ENCODE data around the gene DESI2. TPM values are rescaled to one million over a fixed set of nuclear protein-coding genes. Genes with fewer than 3 reads are reported as not detected.
"Not testable (repeated sequence)": the region's sequence is repeated elsewhere in the genome, so short reads cannot be mapped to it uniquely, and the experiment has no call there.

DESI2 gene
- total and polyA plus RNA-seq, 2 donors from 2014 or later: 11.9 to 23.5 TPM

DNA sequence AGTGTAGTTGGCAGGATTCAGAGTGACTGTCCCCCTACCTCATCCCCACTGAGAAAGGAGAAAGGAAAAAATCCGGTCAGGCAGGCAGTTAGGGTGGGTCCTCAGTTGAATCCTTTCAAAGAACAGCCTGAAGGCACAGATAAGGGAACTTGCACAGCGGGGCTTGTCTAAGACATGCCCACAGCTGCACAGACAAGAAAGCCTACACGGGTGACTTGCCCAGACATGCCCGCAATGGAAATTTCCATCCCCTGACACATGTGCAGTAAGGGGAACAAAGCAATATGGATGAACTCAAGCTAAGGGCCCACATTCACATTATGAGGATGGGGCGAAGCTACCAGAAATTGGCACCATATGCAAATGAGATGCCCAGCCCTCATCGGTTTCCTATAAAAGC lies 82.5 kb downstream of the DESI2 start:
- Histone ChIP-seq H3K27ac (ENCODE audit: low read depth in 2 of 2, low read length in 2 of 2) (no peak overlapping the region), H3K36me3 (ENCODE audit: control insufficient read depth in 2 of 3, insufficient read depth in 3 of 3, low read length in 3 of 3) (no peaks in the 10 kb centered on the region), H3K9me3 (ENCODE audit: control insufficient read depth in 2 of 3, insufficient read depth in 1 of 3, low read length in 3 of 3) (no peaks in the 10 kb centered on the region), H3K4me3 (ENCODE audit: low read length in 3 of 3) (no peak overlapping the region), H3K9ac (ENCODE audit: low read length in 3 of 3) (no peak overlapping the region), H3K27me3 (ENCODE audit: control insufficient read depth, insufficient read depth, low read length) (no peaks in the 10 kb centered on the region), H3K4me1 (ENCODE audit: control insufficient read depth in 2 of 3, insufficient read depth in 2 of 3, low read depth in 1 of 3, low read length in 3 of 3) (peaks cover 0 to 2% (median 0%) of the 10 kb centered on the region in 3 donors)
- TF ChIP-seq, protein P1, sequence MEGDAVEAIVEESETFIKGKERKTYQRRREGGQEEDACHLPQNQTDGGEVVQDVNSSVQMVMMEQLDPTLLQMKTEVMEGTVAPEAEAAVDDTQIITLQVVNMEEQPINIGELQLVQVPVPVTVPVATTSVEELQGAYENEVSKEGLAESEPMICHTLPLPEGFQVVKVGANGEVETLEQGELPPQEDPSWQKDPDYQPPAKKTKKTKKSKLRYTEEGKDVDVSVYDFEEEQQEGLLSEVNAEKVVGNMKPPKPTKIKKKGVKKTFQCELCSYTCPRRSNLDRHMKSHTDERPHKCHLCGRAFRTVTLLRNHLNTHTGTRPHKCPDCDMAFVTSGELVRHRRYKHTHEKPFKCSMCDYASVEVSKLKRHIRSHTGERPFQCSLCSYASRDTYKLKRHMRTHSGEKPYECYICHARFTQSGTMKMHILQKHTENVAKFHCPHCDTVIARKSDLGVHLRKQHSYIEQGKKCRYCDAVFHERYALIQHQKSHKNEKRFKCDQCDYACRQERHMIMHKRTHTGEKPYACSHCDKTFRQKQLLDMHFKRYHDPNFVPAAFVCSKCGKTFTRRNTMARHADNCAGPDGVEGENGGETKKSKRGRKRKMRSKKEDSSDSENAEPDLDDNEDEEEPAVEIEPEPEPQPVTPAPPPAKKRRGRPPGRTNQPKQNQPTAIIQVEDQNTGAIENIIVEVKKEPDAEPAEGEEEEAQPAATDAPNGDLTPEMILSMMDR (IDR thresholded peaks at IDR 0.05; ENCODE audit: borderline replicate concordance, extremely low read depth, insufficient read depth): no peak
- no peak for FAIRE-seq
- intact Hi-C loops (cut with DNase I): no loop called here
- DNase-seq: no peak

DNA sequence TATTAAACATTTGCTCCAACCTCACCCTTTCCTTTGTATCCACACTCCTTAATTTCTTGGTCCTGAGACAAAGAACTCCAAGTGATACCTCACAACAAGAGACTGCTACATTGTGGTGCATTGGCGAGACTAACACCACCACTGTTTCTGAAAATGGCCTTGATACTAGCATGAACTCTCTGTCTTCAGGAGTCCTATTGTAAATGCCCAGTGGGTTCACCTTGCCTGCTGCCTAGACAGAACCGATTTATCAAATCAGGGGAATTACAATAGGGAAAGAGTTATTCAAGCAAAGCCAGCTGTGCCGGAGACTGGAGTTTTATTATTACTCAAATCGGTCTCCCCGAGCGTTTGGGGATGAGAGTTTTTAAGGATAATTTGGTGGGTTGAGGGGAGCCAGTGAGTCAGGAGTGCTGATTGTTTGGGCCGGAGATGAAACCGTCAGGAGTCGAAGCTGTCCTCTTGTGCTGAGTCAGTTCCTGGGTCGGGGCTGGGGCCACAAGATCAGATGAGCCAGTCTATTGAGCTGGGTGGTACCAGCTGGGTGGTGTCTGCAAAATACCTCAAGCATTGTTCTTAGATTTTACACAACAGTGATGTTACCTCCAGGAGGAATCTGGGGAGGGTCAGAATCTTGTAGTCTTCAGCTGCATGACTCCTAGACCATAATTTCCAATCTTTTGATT lies 83.1 kb downstream of the DESI2 start:
- FAIRE-seq: no peak

DNA sequence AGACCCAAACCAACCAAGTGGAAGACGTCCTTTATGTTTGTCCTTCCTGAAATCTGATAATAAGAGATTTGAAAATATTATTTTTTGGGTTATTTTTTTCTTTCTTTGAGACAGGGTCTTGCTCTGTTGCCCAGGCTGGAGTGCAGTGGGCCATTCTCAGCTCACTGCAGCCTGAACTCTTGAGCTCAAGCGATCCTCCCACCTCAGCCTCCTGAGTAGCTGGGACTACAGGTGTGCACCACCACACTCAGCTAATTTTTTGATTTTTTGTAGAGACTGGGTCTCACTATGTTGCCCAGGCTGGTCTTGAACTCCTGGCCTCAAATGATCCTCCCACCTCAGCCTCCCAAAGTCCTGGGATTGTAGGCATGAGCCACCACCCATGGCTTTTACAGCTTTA lies 86.2 kb downstream of the DESI2 start:
- intact Hi-C loops (cut with DNase I); H3K4me1 ChIP-seq (ENCODE audit: control insufficient read depth in 2 of 3, insufficient read depth in 2 of 3, low read depth in 1 of 3, low read length in 3 of 3); H3K27me3 ChIP-seq (ENCODE audit: control insufficient read depth, insufficient read depth, low read length); H3K9me3 ChIP-seq (ENCODE audit: control insufficient read depth in 2 of 3, insufficient read depth in 1 of 3, low read length in 3 of 3); H3K4me3 ChIP-seq (ENCODE audit: low read length in 3 of 3); H3K36me3 ChIP-seq (ENCODE audit: control insufficient read depth in 2 of 3, insufficient read depth in 3 of 3, low read length in 3 of 3); H3K27ac ChIP-seq (ENCODE audit: low read depth in 2 of 2, low read length in 2 of 2); H3K9ac ChIP-seq (ENCODE audit: low read length in 3 of 3); FAIRE-seq; DNase-seq: not testable (repeated sequence)

More for the DNA sequence above, 83.1 kb downstream of the DESI2 start:
- Histone ChIP-seq H3K27me3 (ENCODE audit: control insufficient read depth, insufficient read depth, low read length) (no peaks in the 10 kb centered on the region), H3K9me3 (ENCODE audit: control insufficient read depth in 2 of 3, insufficient read depth in 1 of 3, low read length in 3 of 3) (no peaks in the 10 kb centered on the region), H3K9ac (ENCODE audit: low read length in 3 of 3) (no peak overlapping the region), H3K4me3 (ENCODE audit: low read length in 3 of 3) (no peak overlapping the region), H3K36me3 (ENCODE audit: control insufficient read depth in 2 of 3, insufficient read depth in 3 of 3, low read length in 3 of 3) (no peaks in the 10 kb centered on the region), H3K4me1 (ENCODE audit: control insufficient read depth in 2 of 3, insufficient read depth in 2 of 3, low read depth in 1 of 3, low read length in 3 of 3) (peaks cover 0 to under 1% (median 0%) of the 10 kb centered on the region in 3 donors), H3K27ac (ENCODE audit: low read depth in 2 of 2, low read length in 2 of 2) (no peak overlapping the region)
- intact Hi-C loops (cut with DNase I): no loop called here
- TF ChIP-seq, protein P1 (IDR thresholded peaks at IDR 0.05; ENCODE audit: borderline replicate concordance, extremely low read depth, insufficient read depth): no peak
- DNase-seq: no peak

DNA sequence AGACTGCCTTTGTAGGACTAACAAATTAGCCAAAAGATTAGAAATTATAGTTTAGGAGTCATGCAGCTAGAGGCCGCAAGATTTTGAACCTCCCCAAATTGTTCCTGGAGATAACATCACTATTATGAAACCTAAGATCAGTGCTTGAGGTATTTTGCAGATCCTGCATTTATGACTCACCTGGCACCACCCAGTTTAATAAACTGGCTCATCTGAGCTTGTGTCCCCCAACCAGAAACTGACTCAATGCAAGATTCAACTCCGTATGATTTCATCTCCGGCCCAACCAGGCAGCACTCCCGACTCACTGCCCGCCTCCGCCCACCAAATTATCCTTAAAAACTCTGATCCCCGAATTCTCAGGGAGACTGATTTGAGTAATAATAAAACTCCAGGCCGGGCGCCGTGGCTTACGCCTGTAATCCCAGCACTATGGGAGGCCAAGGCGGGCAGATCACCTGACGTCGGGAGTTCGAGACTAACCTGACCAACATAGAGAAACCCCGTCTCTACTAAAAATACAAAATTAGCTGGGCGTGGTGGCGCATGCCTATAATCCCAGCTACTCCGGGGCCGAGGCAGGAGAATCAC lies 87.2 kb downstream of the DESI2 start:
- DNase-seq; intact Hi-C loops (cut with DNase I); H3K27me3 ChIP-seq (ENCODE audit: control insufficient read depth, insufficient read depth, low read length); H3K9ac ChIP-seq (ENCODE audit: low read length in 3 of 3); FAIRE-seq; H3K4me1 ChIP-seq (ENCODE audit: control insufficient read depth in 2 of 3, insufficient read depth in 2 of 3, low read depth in 1 of 3, low read length in 3 of 3); H3K4me3 ChIP-seq (ENCODE audit: low read length in 3 of 3); H3K9me3 ChIP-seq (ENCODE audit: control insufficient read depth in 2 of 3, insufficient read depth in 1 of 3, low read length in 3 of 3); H3K36me3 ChIP-seq (ENCODE audit: control insufficient read depth in 2 of 3, insufficient read depth in 3 of 3, low read length in 3 of 3): not testable (repeated sequence)
- H3K27ac ChIP-seq (ENCODE audit: low read depth in 2 of 2, low read length in 2 of 2): peak overlapping the region in 1 of 2 donors; percentile 51
